Islet precursor cell (in vitro differentiated cells): Measurements from ENCODE around the gene AGPAT2.

Experiments used
- DNase-seq: peaks from one replicate; pipeline ENCODE4 v3.0.0-alpha.2; 2018

AGPAT2 gene

GRCh38 chr9:136659861-136660784 is 27.1 kb downstream of the AGPAT2 start:
- no peak for DNase-seq

GRCh38 chr9:136658849-136659535 is 28.3 kb downstream of the AGPAT2 start:
- DNase-seq, result no peak

- no peak for DNase-seq
Observed at GRCh38 chr9:136657974-136658848, 29.0 kb downstream of the AGPAT2 start.

GRCh38 chr9:136656795-136657611 is 30.3 kb downstream of the AGPAT2 start:
- DNase-seq, result no peak

GRCh38 chr9:136656183-136656738 is 31.0 kb downstream of the AGPAT2 start:
- no peak for DNase-seq

GRCh38 chr9:136655536-136656182 is 31.6 kb downstream of the AGPAT2 start:
- DNase-seq, result no peak

GRCh38 chr9:136654820-136655535 is 32.3 kb downstream of the AGPAT2 start:
- DNase-seq, result no peak

GRCh38 chr9:136653323-136654079 is 33.8 kb downstream of the AGPAT2 start:
- no peak for DNase-seq

GRCh38 chr9:136651860-136652259 is 35.4 kb downstream of the AGPAT2 start:
- DNase-seq, result no peak

GRCh38 chr9:136650648-136651047 is 36.6 kb downstream of the AGPAT2 start:
- DNase-seq, result no peak

GRCh38 chr9:136650021-136650420 is 37.2 kb downstream of the AGPAT2 start:
- DNase-seq, result no peak

GRCh38 chr9:136648751-136649150 is 38.5 kb downstream of the AGPAT2 start:
- DNase-seq, result no peak

- no peak for DNase-seq
Observed at GRCh38 chr9:136646827-136647711, 40.2 kb downstream of the AGPAT2 start.

GRCh38 chr9:136645903-136646754 is 41.1 kb downstream of the AGPAT2 start:
- DNase-seq, result no peak

GRCh38 chr9:136645352-136645902 is 41.8 kb downstream of the AGPAT2 start:
- no peak for DNase-seq

- DNase-seq, result peak; percentile 81
Observed at GRCh38 chr9:136644593-136645351, 42.5 kb downstream of the AGPAT2 start.

- no peak for DNase-seq
Observed at GRCh38 chr9:136644343-136644592, 43.0 kb downstream of the AGPAT2 start.
